ENCODE results near the gene PTCHD1.

PTCHD1 gene

DNA sequence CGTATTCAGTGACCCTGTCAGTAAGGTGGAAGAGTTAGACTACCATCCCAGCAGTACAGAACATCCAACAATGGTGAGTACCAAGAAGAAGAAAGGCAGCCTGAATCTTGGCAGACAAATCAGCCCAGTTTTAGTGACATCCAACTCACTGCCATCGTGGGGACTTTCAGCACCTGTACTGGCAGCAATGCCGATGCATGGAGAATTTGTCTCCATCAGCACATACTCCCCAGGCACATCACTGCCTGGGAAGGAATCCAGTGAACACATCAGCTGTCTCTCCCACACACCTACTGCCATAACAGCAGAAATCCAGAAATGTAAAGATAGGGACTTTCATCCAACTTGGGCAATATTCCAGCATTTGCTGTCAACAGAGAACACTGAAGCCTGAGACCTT, 29.8 kb downstream of the PTCHD1 start:
- FAIRE-seq, result no peak

DNA sequence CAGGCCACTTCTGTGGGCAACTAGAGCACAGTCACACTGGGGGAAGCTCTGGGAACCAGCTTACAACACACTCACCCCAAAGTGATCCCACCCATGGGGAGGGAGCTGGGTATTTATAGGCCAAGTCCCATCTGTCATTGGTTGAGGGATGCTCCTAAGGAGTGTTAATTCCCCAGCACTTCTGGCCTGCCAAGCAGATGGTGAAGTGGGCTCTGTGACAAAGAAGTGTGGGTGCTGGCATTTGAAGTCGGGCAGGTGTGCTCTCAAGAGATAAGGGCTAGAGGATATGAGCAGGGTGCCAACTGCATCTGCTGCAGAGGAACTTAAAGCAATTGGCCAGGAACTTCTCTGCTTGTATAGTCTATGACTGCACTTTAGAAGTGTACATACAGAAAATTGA, 30.9 kb downstream of the PTCHD1 start:
- no peak for FAIRE-seq

DNA sequence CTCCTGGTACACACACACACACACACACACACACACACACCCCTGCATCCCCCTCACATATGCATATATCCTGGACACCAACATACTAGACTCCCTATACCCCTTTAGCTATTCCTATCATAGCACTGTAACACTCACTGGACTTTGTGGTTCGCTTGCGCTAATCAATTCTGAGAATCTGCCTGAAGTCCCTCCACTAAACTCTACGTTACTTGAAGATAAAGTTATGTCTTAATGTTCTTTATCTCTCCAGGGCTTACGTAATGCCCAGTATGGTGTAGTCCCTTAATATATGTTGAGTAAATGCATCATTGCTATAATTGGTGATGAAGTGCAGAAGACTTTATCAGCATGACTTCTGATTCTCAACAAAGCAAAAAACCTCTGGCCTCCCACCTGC, 32.3 kb downstream of the PTCHD1 start:
- FAIRE-seq, result no peak

DNA sequence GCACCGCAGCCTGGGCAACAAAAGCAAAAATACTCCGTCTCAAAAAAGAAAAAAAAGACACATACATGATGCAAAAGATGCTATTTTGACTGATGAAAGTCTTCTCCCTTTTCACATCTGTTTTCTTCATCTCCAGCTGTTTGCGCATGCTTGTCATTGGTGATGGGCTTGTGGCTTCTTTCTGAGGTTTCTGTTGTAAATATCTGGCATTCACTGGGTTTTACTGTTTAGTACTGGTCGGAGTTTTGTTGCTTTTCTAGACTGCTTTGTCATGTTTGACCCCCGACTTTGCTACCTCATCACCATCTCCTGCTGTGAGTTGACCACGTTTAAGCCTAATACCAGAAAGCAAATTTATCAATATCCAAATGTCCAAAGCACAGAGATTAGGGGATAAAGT, 34.4 kb downstream of the PTCHD1 start:
- no peak for FAIRE-seq

DNA sequence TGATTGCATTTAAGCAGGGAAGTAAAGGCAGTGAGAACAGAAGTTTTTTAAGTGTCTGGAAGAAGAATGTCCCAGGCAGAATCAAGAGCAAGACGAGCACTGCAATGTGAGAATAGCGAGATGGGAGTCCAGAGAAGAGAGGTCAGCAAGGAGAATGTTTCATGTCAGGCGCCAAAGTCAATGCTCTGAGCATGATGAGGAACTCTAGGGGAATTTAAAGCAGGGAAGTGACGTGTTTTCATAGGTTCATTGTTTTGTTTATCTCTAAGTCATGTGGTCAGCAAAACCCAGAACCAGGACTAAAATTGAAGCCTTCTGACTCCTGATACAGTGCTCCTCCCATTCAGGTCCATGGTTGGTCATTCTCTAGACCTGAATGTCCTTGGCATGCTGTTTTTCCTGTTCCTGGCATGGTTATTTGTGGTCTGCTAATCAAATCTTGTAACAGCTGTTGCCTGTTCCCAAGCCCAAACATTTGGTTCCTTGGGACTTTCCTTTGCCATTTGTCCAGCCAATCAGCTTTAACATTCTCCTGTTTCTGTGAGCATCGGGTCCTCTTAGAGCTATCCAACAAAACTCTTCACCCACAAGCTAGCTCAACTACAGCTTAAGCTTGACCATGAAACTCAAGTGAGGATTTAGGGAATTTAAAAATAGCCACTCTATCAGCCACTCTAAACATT, 37.7 kb downstream of the PTCHD1 start:
- no peak for FAIRE-seq

DNA sequence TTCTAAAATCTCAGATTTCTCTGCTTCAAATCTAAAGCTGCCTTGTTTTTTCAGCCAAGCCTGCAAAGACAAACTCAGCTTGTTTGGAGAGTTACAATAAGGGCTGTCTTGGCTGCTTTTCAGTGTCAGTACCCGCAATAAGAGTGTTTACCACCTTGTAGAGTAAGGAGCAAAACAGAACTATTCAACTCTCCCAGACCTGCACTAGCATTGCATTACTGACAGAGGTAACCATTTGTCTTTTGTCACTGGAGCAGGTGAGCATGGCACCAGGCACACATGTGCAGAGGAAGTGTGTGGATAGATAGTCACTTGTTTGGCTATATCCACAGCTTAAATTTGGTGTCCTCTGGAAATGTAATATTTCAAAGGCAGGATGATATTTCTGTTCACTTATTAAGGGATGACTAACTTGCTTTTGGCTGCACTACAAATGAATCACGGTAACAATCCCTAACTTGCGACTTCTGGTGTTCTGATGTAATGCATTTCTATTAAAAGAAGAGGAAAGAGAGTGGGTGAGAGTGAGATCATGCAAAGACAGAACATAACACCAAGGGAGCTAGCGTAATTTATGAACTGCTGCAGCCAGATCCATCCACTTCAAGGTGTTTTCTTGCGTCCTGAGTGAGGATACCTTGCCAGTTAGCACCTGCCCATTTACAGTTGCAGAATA, 38.6 kb downstream of the PTCHD1 start:
- FAIRE-seq, result no peak

DNA sequence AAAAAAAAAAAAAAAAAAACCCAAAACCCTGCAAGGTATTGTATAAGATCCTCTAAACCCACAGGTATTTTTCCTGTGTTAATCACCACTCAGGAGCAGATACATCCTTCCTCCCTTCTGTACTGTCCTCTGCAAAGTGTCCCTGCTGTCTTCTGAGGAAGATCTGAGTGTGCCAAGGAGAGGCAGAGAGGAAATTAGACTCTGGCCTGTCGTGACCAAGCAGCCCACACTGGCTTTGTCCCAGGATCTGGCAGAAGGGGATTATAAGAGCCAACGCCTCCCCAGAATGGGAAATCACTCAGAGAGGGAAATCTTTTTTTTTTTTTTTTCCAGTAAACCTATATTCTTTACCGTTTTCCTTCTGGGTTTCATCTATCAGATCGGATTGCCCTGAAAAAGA, 39.6 kb downstream of the PTCHD1 start:
- no peak for FAIRE-seq

DNA sequence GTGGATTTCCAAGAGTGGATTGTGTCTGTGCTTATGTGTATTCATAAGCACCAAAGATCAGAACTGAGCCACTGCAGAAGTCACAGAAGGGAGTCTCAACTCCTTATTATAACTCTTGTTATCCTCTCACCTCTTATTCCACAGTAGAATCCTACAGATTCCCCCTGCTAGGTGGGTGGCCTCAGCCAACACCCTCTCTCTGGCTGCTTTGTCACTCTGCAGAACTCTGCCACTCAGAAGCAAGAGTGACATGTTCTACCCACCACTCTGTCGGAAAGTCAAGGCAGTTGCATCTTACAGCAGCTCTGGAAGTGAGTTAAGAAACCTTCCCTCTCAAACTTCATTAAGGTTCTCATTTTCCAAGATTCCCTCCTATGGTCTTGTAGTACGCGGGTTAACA, 41.9 kb downstream of the PTCHD1 start:
- no peak for FAIRE-seq

DNA sequence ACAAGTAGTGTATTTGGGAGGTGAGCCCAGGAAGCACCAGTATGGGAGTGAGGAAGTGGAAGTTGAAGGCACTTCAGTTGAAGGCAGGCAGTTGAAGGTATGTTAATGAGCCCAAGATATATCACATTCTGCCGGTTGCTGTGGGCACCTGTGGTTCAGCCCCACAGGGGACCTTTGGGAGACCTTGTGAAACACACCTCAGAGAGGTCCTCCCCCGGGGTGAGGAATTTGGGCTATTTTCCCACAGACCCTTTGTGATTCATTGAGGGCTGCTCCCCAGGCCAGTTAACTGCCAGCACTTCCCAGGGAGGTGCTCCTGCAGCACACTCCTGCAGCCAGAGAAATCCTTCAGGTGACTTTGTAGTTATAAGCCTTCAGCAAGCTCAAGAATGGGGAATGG, 45.9 kb downstream of the PTCHD1 start:
- no peak for FAIRE-seq

DNA sequence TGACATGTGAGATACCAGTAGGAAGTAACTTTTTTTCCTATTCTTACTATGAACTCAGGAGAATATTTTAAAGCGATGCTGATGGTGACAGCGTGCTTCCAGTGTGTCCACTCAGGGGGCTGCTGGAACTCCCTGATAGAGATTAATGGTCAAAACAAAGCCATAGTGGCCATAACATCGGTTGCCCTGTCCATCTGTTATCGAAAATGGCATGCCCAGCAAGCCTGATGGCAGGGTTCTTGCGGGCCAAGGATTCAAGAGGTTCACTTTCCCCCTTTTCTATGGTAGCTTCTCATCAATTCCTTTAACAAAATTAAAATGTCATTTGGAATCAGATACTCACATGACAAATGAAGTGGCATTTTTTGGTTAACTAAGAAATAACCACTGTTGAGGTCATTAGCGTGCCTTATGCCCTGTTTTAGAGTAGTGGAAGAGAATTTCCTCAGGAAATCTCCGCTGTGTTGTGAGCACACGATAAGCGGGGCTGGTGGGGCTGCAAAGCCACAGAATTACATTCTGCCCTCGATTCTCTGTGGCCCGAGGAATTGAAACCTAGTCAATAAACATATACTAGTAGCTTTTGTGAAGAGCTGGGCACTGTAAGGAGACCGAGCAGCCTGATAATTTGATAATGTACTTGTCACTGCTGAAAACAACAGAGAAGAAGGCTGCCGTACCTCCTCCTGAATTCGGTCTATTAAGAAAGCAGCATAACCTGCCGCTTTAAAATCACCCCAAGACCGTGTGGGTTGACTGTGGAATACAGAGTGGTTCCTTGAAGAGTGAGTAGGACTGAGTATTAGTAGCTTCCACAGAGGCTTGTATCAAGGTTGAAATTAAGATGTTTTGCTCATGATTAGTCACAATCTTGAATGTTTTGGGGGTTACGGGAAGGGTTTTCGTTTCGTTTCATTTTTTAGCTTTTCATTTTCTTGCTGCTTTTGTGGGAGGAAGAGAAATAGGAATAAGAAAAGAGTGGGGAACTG, 46.7 kb downstream of the PTCHD1 start:
- FAIRE-seq, result no peak

DNA sequence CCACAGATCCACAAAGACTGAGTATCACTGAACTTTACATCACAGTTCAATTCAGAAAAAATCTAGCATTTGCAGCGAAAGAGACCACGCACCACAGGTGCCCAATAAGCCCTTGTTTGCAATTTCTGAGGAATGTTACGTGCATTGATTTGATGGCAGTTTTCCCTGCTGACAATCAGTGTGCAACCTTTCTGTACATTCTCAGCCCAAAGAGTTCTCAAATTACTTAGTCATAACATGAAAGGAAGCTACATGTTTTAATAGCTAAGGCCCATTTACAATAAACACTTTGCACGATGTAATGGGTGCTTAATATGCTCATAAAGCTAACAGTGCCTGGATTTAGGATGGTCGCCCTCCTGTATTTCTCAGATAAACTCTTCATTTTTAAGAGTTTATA, 47.9 kb downstream of the PTCHD1 start:
- FAIRE-seq, result no peak

DNA sequence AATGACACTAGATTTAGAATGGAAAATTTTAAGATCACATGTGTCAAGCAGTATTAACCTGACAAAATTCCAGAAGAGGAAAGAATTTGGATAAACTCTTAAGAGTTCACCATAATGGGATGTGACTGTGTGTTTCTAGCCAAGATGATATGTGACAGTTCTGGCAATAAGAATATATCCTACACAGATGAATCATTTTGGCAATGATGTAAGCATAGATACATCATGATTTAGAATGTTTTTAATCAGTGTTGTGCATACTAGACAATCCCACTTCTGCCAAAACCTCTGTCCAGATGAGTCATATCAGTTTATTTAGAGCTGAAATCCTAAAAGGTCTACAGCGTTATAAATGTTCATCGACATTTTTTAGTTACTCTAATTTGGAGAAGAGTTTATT, 48.8 kb downstream of the PTCHD1 start:
- no peak for FAIRE-seq

DNA sequence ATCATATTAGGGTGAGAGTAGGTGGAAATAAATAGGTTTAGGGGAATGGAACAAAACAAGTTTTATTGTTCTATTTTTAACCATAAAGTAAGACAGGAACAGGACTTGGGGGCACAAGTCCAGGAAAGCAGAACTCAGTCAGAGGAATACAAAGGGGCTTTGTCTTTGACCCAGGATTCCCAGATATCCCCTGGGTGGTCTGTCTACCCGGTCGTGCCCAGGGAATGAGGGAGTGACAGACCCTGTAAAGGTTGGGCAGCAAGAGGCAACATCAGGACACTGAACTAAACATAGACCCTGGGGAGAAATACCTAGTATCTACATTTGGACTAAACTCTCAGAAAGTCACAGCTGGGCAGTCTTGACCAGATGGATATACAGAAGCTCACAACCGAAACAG, 50.6 kb downstream of the PTCHD1 start:
- FAIRE-seq, result no peak

DNA sequence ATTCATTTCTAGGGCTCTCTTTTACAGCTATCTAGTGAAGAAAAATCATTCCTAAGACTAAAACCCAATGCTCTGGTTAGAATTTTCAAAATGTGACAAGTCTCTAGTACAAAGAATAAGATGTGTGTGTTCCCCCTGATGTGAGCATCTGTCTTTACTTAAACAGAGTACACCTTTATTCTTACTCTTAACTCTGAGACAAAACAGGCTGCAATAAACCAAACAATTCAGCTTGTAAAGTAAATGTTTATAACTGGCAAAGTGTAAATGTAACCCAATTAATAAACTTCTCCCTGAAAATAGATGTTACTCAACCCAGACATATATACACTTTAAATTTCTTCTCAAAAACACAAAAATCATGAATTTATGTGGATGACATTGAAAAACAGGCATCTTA, 51.6 kb downstream of the PTCHD1 start:
- no peak for FAIRE-seq

DNA sequence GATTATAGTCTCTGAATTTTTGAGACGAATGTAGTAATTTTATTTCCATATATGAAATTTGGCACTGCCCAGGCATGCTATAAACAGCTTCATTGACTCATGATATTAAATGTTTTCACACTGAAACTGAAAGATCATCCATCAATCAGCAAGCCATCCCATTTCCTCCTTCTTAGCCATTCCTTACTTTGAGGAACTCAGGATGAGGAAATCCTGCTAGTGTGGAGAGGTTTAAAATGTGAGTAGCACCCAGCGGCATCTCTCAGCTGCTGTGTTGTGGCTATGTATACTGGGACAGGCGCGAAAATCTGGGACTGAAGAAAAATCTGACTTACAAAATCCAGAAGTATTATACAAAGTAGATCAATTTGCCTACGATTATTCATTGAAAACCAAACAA, 52.1 kb downstream of the PTCHD1 start:
- FAIRE-seq, result no peak

DNA sequence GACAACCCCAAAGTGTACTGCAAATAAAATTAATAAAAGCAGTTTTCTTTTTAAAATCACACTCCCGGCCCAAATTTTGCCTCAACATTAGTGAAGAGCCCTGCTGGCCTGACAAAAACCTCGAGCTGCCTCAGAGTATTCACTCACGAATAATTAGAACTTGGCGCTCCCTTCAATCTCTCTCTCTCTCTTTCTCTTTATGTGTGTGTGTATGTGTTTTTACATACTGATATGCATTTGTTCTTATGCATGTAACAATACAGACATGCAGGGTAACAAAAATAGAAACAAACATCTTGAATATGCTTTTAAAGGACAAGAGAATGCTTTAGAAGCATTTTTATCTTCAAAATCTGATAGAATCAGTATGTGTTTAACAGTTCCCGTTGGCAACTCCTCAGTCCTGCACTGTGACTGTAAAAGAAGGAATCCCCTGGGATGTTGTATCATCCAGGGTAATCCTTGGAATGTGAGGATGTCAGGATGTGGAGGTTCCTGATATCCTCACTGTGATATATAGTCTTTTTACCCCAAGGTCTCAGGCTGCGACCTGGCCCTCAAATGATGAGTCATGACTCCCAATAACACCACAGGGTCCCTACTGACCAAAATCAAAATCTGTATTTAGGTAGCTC, 53.0 kb downstream of the PTCHD1 start:
- no peak for FAIRE-seq

DNA sequence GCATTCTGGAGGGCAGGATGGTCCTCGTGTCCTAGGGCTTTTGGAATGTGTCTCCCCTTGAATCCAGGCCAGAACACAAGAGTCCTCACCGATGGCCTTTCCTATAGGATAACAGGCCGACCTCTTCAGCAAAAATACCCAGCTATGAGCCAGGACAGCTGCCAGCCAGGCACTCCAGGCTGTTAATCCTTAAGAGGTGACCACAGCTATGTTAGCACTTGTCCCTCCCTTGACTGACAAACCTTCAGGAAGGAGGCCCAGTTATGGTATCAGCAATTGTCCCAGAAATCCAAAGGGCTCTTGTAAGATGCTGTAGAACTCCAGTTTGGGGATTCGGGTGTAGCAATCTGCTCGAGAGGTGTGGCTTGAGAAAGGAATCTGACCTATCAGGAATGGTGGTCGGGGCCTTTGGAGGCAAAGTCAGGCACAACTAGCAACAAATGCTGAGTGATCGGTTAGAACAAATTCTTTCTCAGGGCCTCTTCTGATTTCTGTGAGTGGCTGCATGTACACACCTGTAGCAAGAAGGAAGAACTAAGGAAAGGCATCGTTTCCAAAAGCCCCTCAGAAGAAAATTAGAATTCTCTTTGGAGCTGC, 54.6 kb downstream of the PTCHD1 start:
- FAIRE-seq, result no peak

DNA sequence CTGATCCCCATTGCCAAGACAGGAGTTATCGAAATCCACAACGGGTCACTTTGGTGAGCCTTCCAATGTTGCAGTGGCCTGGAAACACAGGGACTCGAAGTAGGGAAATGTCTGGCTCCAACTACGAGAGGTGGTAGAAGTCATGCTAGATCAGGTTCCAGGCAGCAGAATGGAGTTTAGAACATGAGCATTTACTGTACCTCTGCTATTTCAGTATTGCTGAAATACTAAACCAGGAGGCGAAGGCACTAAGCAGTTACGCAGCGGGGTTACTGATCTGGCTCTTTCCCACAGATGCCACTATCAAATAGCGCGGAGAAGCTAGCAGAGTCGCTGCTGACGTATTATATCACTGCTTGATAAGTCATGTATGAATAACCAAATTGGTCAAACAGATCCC, 56.3 kb downstream of the PTCHD1 start:
- no peak for FAIRE-seq

DNA sequence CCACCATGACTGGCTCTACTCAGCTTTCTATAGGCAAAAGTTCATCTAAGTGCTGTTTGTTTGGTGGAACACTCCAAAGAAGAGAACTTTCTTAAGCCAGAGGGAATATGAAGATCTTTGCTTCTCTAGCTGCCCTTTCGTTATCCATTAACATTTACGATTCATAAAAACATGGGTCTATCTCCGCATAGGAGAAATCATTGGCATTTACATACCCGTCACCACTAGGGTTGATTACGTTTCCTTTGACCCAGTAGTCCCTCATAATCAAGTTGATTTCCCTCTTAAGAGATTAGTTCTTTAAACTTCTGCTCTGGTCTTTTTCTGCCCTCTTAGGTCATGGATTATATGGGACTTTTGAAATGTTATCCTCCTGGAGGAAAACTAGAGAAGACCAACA, 57.5 kb downstream of the PTCHD1 start:
- FAIRE-seq, result no peak

DNA sequence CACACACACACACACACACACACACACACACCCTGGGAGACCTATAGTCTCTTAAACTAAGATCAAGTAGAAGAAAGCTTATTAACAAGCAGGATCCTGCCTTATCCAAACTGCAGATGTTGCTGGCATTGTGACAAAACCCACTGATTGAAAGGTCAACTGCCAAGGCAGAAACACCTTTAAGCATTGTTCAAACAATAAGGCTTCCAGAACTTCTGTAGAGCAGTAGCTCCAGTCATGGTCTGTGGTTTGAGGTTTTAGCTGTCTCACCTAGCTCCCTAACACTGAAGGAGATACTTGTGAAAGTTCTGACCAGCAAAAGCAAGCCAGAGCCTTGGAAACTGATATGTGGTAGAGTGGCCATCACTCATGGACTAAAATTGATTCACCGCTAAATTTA, 59.8 kb downstream of the PTCHD1 start:
- FAIRE-seq, result no peak

DNA sequence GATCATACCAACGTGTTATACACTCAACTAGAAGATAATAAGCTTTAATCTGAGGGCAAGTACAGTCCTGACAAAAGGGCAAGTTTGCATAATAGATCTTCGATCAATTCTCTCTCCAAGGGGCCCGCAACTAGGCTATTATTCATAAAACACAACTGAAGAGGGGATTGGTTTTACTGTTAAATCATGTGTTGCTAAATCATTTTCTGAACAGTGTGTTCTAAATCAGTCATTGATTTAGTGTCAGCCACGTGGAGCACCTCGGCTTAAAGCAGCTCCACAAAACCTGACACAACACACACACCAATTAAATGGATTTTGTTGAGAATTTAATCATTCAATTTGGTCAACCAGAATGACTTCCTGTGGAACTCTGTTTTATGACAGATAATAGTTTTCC, 61.6 kb downstream of the PTCHD1 start:
- FAIRE-seq, result no peak

DNA sequence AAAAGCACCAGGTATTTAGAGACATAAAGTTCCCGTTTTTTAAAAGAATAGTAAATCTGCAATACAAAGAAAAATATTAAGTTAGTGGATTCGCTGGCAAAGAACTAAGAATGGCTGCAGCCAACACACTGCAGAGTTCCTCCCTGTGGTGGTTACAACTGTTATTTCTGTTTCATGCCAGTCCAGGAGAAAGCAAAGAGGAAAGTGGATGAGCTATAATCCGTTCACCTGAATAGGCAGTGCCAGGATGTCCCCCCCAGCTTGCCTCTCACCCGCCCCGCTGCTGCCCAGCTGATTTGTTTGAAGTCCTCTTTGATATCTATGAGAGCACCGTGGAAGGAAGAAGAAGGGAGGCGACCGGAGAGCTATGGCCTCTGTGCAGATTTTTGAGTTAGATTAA, 63.9 kb downstream of the PTCHD1 start:
- FAIRE-seq, result no peak

DNA sequence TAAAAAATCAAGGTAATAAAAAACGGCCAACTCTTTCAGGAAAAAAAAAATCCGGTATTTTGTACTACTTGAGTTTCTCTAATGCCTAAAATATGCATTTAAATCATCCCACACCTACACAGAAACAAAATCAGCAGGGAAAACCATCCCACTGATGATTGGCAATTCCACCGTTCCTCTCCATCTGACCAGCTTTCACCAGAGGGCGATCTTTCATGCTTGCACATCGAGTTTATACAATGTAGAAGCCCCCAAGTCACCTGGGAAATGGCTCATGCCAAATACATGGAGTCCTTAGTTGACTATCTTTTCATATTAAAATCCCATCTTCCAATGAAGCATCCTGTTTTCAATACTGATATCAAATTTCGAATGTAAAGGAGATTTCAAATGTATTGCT, 69.2 kb downstream of the PTCHD1 start:
- FAIRE-seq, result no peak
